Small intestine (tissue), 7 donors: Measurements from ENCODE around the gene MSH5. TPM values are rescaled to one million over a fixed set of nuclear protein-coding genes. Genes with fewer than 3 reads are reported as not detected.
"Not testable (repeated sequence)": the region's sequence is repeated elsewhere in the genome, so short reads cannot be mapped to it uniquely, and the experiment has no call there.

ENCODE experiments used
- DNase-seq, 2 donors: peaks; one replicate each; pipeline versions ENCODE4 v3.0.0 to v3.0.0-alpha.2; 2013
- FAIRE-seq: peaks from 2 replicates; lab custom pipeline; 2012; peaks lifted over from hg19 to GRCh38; lab: Jason Lieb, UNC
- H3K27ac ChIP-seq, 3 donors: one replicate each; pipeline ENCODE4 v1.5.1; 2013; ENCODE audit warnings: low read length in 2 of 3, mild to moderate bottlenecking in 2 of 3, control low read depth in 1 of 3, inconsistent platforms in 1 of 3, low read depth in 1 of 3, moderate library complexity in 1 of 3
- H3K27me3 ChIP-seq, 3 donors: one replicate each; pipeline ENCODE4 v1.6.1; 2013; ENCODE audit warnings: low read length in 3 of 3, inconsistent platforms in 1 of 3; ENCODE audit not compliant: control insufficient read depth in 3 of 3, insufficient read depth in 3 of 3
- H3K36me3 ChIP-seq, 3 donors: one replicate each; pipeline ENCODE4 v1.6.1; 2013; ENCODE audit warnings: low read length in 3 of 3, inconsistent platforms in 1 of 3, low read depth in 1 of 3, mild to moderate bottlenecking in 1 of 3, moderate library complexity in 1 of 3; ENCODE audit not compliant: control insufficient read depth in 3 of 3, insufficient read depth in 2 of 3
- H3K4me1 ChIP-seq, 3 donors: one replicate each; pipeline ENCODE4 v1.6.1; 2013; ENCODE audit warnings: low read length in 2 of 3, inconsistent platforms in 1 of 3, low read depth in 1 of 3, mild to moderate bottlenecking in 1 of 3, moderate library complexity in 1 of 3; ENCODE audit not compliant: control insufficient read depth in 3 of 3, insufficient read depth in 2 of 3
- H3K4me3 ChIP-seq, 3 donors: one replicate each; pipeline ENCODE4 v1.5.1; 2013; ENCODE audit warnings: low read length in 3 of 3, control low read depth in 1 of 3, inconsistent platforms in 1 of 3, low read depth in 1 of 3, mild to moderate bottlenecking in 1 of 3, moderate library complexity in 1 of 3
- H3K9me3 ChIP-seq, 2 donors: one replicate each; pipeline ENCODE4 v1.6.1; 2013; ENCODE audit warnings: low read depth in 1 of 2, low read length in 1 of 2; ENCODE audit not compliant: control insufficient read depth in 2 of 2, insufficient read depth in 1 of 2
- WGBS, 3 donors: extraction: QIAGEN DNeasy Blood & Tissue Kit; methylation state at CpG; one replicate each; pipeline ENCODE4 v1.1.7; 2013; 5-methylcytosine and 5-hydroxymethylcytosine counted together
- polyA plus RNA-seq, 4 donors: library from polyadenylated mRNA; stranded (reverse) in 3 of 4; unstranded in 1 of 4; fragments of 200-250 nt in 3 of 4; fragments of 120-200 nt in 1 of 4; gene quantifications; one replicate each; pipeline versions ENCODE4 v1.2.1 to v1.2.3, GENCODE V29; 2013
- donor health status: healthy with polysubstance abuse.
- donor health status: control.
- donor health status: control.
- donor health status: Bipolar disorder and iron deficiency.
- donor health status: healthy.

MSH5 gene
- polyA plus RNA-seq, 4 donors = 1.6 to 53.1 (median 9.2) TPM

GRCh38 chr6:31707701-31708100 lies 32.1 kb upstream of the MSH5 start:
- Histone ChIP-seq H3K36me3 (peaks cover 0 to 4% (median 0%) of the 10 kb centered on the region in 3 donors), H3K9me3 (no peaks in the 10 kb centered on the region), H3K27me3 (no peaks in the 10 kb centered on the region), H3K27ac (no peak overlapping the region), H3K4me1 (peaks cover 0 to 10% (median 4%) of the 10 kb centered on the region in 3 donors), H3K4me3 (no peak overlapping the region)
- FAIRE-seq = no peak
- 86 to 94% (median 89%) methylated on average over 10 of the region's 10 CpGs for WGBS, 3 donors
- DNase-seq = no peak

DNA sequence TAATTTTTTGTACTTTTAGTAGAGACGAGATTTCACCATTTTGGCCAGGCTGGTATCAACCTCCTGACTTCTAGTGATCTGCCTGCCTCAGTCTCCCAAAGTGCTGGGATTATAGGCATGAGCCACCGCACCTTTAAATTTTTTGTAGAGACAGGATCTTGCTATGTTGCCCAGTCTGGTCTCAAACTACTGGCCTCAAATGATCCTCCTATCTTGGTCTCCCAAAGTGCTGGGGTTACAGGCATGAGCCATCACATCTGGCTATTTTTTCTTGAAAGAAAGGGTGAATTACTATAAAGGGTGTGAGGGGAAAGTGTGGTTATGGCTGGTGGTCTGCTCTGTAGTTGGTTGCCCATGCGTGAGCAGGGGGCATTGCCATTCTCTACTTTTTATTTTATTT lies 31.6 kb upstream of the MSH5 start:
- DNase-seq (no peak), FAIRE-seq (no peak)
- Histone ChIP-seq H3K9me3 (no peaks in the 10 kb centered on the region), H3K27me3 (no peaks in the 10 kb centered on the region), H3K4me3 (no peak overlapping the region), H3K27ac (no peak overlapping the region), H3K36me3 (peaks cover 0 to 4% (median 0%) of the 10 kb centered on the region in 3 donors), H3K4me1 (peaks cover 0 to 10% (median 4%) of the 10 kb centered on the region in 3 donors)
- 94 to 99% (median 96%) methylated on average over 3 of the region's 3 CpGs for WGBS, 3 donors

DNA sequence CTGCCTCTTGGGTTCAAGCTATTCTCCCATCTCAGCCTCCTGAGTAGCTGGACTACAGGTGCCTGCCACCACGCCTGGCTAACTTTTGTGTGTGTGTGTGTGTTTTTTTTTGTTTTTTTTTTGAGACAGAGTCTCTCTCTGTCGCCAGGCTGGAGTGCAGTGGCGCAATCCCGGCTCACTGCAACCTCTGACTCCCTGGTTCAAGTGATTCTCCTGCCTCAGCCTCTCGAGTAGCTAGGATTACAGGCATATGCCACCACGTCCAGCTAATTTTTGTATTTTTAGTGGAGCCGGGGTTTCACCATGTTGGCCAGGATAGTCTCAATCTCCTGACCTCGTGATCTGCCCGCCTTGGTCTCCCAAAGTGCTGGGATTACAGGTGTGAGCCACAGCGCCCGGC lies 30.6 kb upstream of the MSH5 start:
- not testable (repeated sequence) for H3K36me3 ChIP-seq, FAIRE-seq, H3K9me3 ChIP-seq, H3K27ac ChIP-seq, H3K27me3 ChIP-seq, H3K4me3 ChIP-seq, DNase-seq
- peaks cover 0 to 16% (median 4%) of the 10 kb centered on the region in 3 donors for H3K4me1 ChIP-seq
- 87 to 91% (median 91%) methylated on average over 11 of the region's 11 CpGs for WGBS, 3 donors

DNA sequence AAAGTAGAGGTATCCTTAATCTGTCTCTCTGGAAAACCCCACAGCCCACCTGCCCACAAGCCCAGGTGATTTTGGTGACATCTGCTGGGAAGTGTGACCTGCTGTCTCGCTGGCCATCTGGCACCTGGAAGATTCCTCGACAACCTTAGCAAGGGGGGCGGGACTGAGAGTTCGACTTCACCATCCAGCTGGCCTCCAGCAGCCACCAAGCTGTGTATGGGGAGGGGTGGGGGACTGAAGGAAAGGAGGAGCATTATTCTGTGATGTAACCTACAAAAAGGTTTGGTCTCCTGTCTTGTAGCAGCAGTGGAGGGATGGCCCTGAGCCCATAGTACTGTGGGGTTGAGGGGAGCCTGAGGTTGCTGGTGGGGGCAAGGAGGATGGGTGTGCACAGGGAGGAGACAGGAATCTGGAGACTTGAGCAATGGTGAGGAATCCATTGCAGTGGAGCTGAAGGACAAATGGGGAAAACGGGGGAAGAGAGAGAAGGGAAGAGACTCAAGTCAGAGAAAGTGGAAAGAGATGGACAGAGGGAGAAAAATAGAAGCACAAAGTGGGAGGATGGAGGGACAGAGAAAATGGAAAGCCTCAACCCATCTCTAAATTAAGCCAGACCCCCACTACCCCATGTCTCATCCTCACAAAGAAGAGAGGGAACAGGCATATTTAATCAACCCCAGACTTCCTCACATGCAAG lies 29.1 kb upstream of the MSH5 start:
- WGBS, 3 donors = 59 to 68% (median 64%) methylated on average over 5 of the region's 5 CpGs
- peaks cover 0 to 4% (median 0%) of the 10 kb centered on the region in 3 donors for H3K36me3 ChIP-seq
- no peaks in the 10 kb centered on the region for H3K27me3 ChIP-seq
- no peak overlapping the region for H3K4me3 ChIP-seq
- no peak for FAIRE-seq
- H3K9me3 ChIP-seq = no peaks in the 10 kb centered on the region
- H3K27ac ChIP-seq = no peak overlapping the region
- H3K4me1 ChIP-seq = peaks cover 0 to 23% (median 4%) of the 10 kb centered on the region in 3 donors
- no peak for DNase-seq

DNA sequence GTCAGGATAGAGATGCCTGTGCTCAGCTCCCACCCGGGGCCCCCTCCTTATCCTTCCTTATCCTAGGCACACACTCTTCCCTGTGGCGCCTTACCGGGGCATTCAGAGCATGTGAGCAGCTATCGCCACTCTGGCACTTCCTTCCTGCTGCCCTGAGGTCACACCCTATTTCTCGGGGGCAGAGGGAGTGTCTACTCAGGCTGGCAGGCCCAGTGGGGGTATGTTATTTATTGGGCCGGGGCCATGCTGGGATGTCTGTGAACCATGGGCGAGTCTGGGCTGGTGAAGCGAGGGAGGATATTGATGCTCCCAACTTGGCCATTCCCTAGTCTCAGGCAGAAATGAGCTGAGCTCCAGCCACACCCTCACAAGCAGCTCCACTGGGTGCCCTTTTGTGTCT lies 28.6 kb upstream of the MSH5 start:
- peaks cover 0 to 23% (median 4%) of the 10 kb centered on the region in 3 donors for H3K4me1 ChIP-seq
- H3K9me3 ChIP-seq = no peaks in the 10 kb centered on the region
- no peak overlapping the region for H3K27ac ChIP-seq
- H3K27me3 ChIP-seq = no peaks in the 10 kb centered on the region
- WGBS, 3 donors = 27 to 44% (median 43%) methylated on average over 8 of the region's 8 CpGs
- no peak for FAIRE-seq
- DNase-seq = peak; percentile 34 to 61
- no peak overlapping the region for H3K4me3 ChIP-seq
- peaks cover 0 to 4% (median 0%) of the 10 kb centered on the region in 3 donors for H3K36me3 ChIP-seq

- WGBS, 3 donors = 74 to 82% (median 81%) methylated on average over 8 of the region's 8 CpGs
Measured at GRCh38 chr6:31712296-31712695, 27.5 kb upstream of the MSH5 start.

GRCh38 chr6:31713465-31713864 lies 26.3 kb upstream of the MSH5 start:
- peak overlapping the region in 1 of 3 donors; percentile 51 for H3K27ac ChIP-seq
- H3K9me3 ChIP-seq = no peaks in the 10 kb centered on the region
- FAIRE-seq (no peak), DNase-seq (no peak)
- peaks cover 0 to 4% (median 0%) of the 10 kb centered on the region in 3 donors for H3K36me3 ChIP-seq
- no peaks in the 10 kb centered on the region for H3K27me3 ChIP-seq
- WGBS, 3 donors = 62 to 71% (median 64%) methylated on average over 4 of the region's 4 CpGs
- H3K4me3 ChIP-seq = no peak overlapping the region
- peaks cover 0 to 30% (median 4%) of the 10 kb centered on the region in 3 donors for H3K4me1 ChIP-seq

More at GRCh38 chr6:31712296-31712695, 27.5 kb upstream of the MSH5 start:
- Histone ChIP-seq H3K4me1 (peaks cover 0 to 24% (median 4%) of the 10 kb centered on the region in 3 donors), H3K9me3 (no peaks in the 10 kb centered on the region), H3K27me3 (no peaks in the 10 kb centered on the region), H3K27ac (no peak overlapping the region), H3K36me3 (peaks cover 0 to 4% (median 0%) of the 10 kb centered on the region in 3 donors), H3K4me3 (no peak overlapping the region)
- DNase-seq (peak in 1 of 2 donors; percentile 54), FAIRE-seq (no peak)

- H3K36me3 ChIP-seq = peaks cover 0 to 4% (median 0%) of the 10 kb centered on the region in 3 donors
- H3K27ac ChIP-seq = peak overlapping the region in 1 of 3 donors; percentile 51
- DNase-seq (peak in 1 of 2 donors; percentile 65), FAIRE-seq (no peak)
- H3K4me1 ChIP-seq = peaks cover 0 to 37% (median 4%) of the 10 kb centered on the region in 3 donors
- 11 to 33% (median 18%) methylated on average over 5 of the region's 5 CpGs for WGBS, 3 donors
- H3K27me3 ChIP-seq = no peaks in the 10 kb centered on the region
- H3K9me3 ChIP-seq = no peaks in the 10 kb centered on the region
- no peak overlapping the region for H3K4me3 ChIP-seq
Measured at GRCh38 chr6:31713991-31714684, 25.7 kb upstream of the MSH5 start.
